RWPE1 (cell line): Measurements from ENCODE around the gene AFF2.

Experiments
- CTCF ChIA-PET: fragments of 350-600 bp; sonication (Branson Sonifier 250); formaldehyde crosslinking; extraction: SDS; loops from one replicate; lab custom pipeline; 2021; lab: Yijun Ruan, JAX
- POLR2A ChIA-PET: fragments of 400-600 bp; formaldehyde crosslinking; extraction: SDS; loops from one replicate; lab custom pipeline; 2020; ENCODE audit warnings: antibody characterized with exemption; ENCODE audit not compliant: low non-redundant PET; lab: Yijun Ruan, JAX
- DNase-seq: peaks from one replicate; pipeline ENCODE4 v3.0.0; 2012; ENCODE audit warnings: low spot score
- H3K27ac ChIP-seq: fragments of 450-650 bp; 2 replicates; pipeline ENCODE4 v1.5.1; 2017
- CTCF ChIP-seq: fragments of 450-650 bp; conservative IDR thresholded peaks from 2 replicates; pipeline ENCODE4 v1.5.1; 2017; ENCODE audit warnings: low read depth, mild to moderate bottlenecking

AFF2 gene

GRCh38 chrX:148991502-148991901 lies 491.1 kb downstream of the AFF2 start:
- no peak for TF ChIP-seq CTCF
- ChIA-PET CTCF (no interaction called here), POLR2A (no interaction called here)
- DNase-seq: no peak
- H3K27ac ChIP-seq: no peak overlapping the region

DNA sequence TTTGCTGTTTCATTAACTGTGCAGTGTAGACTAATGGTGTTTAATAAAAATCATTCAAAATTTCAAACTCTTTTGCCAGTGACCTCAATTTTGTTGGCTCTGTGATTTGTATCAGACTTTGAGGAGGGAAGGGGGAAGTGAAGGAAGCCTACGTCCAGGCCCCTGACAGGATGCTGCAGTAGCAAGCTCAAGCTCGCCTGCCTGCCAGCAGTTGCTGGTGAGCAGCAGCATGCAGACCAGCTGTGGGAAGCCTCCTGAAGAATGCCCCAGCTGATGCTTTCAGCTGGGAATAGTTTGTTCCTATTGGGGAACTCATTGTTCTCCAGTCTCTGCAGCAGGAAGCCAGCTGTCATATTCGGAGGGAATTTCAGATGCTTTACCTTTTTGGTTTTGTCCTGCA lies 495.2 kb downstream of the AFF2 start:
- ChIA-PET POLR2A (no interaction called here), CTCF (no interaction called here)
- no peak for TF ChIP-seq CTCF
- no peak for DNase-seq
- H3K27ac ChIP-seq: no peak overlapping the region

GRCh38 chrX:149002320-149002719 lies 501.9 kb downstream of the AFF2 start:
- ChIA-PET CTCF (no interaction called here), POLR2A (no interaction called here)
- no peak for TF ChIP-seq CTCF
- DNase-seq: no peak
- H3K27ac ChIP-seq: no peak overlapping the region

DNA sequence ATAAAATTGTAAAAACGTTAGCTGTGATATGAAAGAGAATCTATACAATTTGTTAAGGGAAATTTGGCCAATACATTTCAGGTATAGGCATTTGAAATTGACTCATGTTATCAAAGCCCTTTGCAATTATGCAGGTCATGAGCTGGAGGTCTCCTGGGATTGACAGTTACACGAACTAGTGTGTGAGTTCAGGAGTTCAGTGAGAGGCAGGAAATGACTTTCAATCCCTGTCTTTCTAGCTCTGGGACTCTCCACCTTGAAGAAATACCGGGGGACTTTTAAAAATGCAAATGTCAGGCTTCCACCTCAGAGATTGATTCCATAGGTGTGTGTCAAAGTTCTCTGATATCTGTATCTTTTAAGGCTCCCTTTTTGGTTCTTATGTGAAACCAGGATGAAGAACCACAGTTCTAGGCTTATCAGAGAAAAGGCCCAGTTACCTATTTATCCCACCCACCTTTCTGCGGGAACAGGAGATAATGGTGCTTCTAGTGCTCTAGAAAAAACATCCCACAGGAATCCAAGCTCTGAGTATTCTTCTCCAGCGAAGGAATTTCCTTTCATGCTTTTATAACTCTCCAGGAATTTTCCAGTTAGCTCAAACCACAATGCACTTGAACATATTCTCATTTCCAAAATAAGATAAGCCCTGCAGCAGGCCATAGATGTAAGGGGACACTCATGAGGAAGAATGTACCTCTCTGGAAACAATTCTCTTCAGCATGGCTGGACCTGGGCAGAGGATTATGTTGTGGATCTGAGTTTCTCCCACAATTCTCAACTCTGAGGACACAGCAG lies 503.6 kb downstream of the AFF2 start:
- CTCF ChIA-PET: no interaction called here

DNA sequence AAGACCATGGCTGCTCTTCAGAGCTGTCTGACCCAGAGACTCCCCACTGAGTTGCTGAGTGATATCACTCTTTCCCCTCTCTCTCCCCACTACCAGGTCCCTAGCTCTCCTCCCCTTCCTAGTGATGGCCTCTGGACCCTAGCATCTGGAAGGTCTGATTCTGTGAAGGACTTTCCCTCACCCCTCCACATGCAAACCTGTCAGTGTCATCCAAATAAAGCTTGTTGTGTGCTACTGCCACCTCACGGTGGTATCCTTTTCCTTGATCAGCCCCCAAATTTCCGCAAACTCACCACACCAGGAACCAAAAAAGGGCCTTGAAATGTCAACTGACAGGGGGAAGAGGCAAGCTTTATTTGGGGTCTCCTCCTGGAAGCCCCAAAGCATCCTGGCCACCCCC lies 504.5 kb downstream of the AFF2 start:
- H3K27ac ChIP-seq: no peak overlapping the region
- ChIA-PET CTCF (no interaction called here), POLR2A (no interaction called here)
- no peak for TF ChIP-seq CTCF
- no peak for DNase-seq

More for the DNA sequence above, 503.6 kb downstream of the AFF2 start:
- no peak for TF ChIP-seq CTCF
- no peak overlapping the region for H3K27ac ChIP-seq
- POLR2A ChIA-PET: no interaction called here
- DNase-seq: no peak

- POLR2A ChIA-PET: no interaction called here
- CTCF ChIA-PET: no interaction called here
- H3K27ac ChIP-seq: no peak overlapping the region
- no peak for DNase-seq
- TF ChIP-seq CTCF: no peak
Measured at GRCh38 chrX:149006235-149006634, 505.8 kb downstream of the AFF2 start.
